IMR-90 (cell line): ENCODE measurements around the gene KDM2B.

ENCODE experiments used
- BHLHE40 ChIP-seq: fragments of 150-350 bp; IDR thresholded peaks from 2 replicates; pipeline ENCODE4 v1.6.1; 2016; ENCODE audit warnings: mild to moderate bottlenecking, low read depth, low read length
- CEBPB ChIP-seq: IDR thresholded peaks from 2 replicates; pipeline ENCODE4 v1.6.1; 2012; ENCODE audit warnings: low read depth, low read length, improper control_type of control experiment
- CTCF ChIP-seq: conservative IDR thresholded peaks from 2 replicates; pipeline ENCODE4 v1.5.1; 2012; ENCODE audit warnings: mild to moderate bottlenecking, low read depth, low read length, improper control_type of control experiment
- FOS ChIP-seq: fragments of 150-350 bp; IDR thresholded peaks from 2 replicates; pipeline ENCODE4 v1.6.1; 2016; ENCODE audit warnings: low read depth, low read length
- MAFK ChIP-seq: IDR thresholded peaks from 2 replicates; pipeline ENCODE4 v1.6.1; 2012; ENCODE audit warnings: low read depth, low read length, improper control_type of control experiment
- MXI1 ChIP-seq: IDR thresholded peaks from 2 replicates; pipeline ENCODE4 v1.6.1; 2012; ENCODE audit warnings: low read depth, mild to moderate bottlenecking, low read length, moderate library complexity, borderline replicate concordance
- NFE2L2 ChIP-seq: fragments of 150-350 bp; IDR thresholded peaks from 2 replicates; pipeline ENCODE4 v1.6.1; 2016; ENCODE audit warnings: low read depth, mild to moderate bottlenecking, low read length
- POLR2A ChIP-seq: IDR thresholded peaks from 2 replicates; pipeline ENCODE4 v1.6.1; 2012; ENCODE audit warnings: mild to moderate bottlenecking, low read depth, low read length
- RAD21 ChIP-seq: IDR thresholded peaks from 2 replicates; pipeline ENCODE4 v1.6.1; 2012; ENCODE audit warnings: low read length, improper control_type of control experiment
- RCOR1 ChIP-seq: IDR thresholded peaks from 2 replicates; pipeline ENCODE4 v1.6.1; 2012; ENCODE audit warnings: mild to moderate bottlenecking, low read length, improper control_type of control experiment; ENCODE audit not compliant: insufficient replicate concordance
- RFX5 ChIP-seq: IDR thresholded peaks from 2 replicates; pipeline ENCODE4 v1.8.0; 2012; ENCODE audit warnings: low read depth, mild to moderate bottlenecking, low read length, moderate library complexity
- SMC3 ChIP-seq: fragments of 150-350 bp; IDR thresholded peaks from 2 replicates; pipeline ENCODE4 v1.6.1; 2016; ENCODE audit warnings: low read depth, mild to moderate bottlenecking, antibody characterized with exemption, low read length, moderate library complexity
- TF ChIP-seq, protein P1 (sequence below): fragments of 150-350 bp; IDR thresholded peaks from 2 replicates; pipeline ENCODE4 v1.6.1; 2016; ENCODE audit warnings: low read depth, mild to moderate bottlenecking, low read length, moderate library complexity, borderline replicate concordance
- TF ChIP-seq, protein P2 (sequence below): fragments of 150-350 bp; IDR thresholded peaks from 2 replicates; pipeline ENCODE4 v1.6.1; 2017; ENCODE audit warnings: mild to moderate bottlenecking, antibody characterized with exemption, low read length, low read depth

DNA sequence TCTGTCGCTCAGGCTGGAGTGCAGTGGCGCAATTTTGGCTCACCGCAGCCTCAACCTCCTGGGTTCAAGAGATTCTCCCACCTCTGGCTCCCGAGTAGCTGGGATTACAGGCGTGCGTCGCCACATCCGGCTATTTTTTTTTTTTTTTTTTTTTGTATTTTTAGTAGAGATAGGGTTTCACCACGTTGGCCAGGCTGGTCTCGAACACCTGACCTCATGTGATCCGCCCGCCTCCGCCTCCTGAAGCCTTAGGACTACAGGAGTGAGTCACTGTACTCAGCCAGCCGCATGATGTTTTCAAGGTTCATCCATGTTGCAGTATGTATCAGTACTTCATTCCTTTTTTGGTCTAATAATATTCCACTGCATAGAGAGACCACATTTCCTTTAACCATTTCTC is 183.3 kb downstream of the KDM2B start:
- TF ChIP-seq CTCF (no peak), RAD21 (no peak), SMC3 (no peak), FOS (no peak), POLR2A (no peak), BHLHE40 (no peak), MXI1 (no peak), MAFK (no peak), CEBPB (no peak), NFE2L2 (no peak), RCOR1 (no peak), RFX5 (no peak)
- TF ChIP-seq, protein P1, sequence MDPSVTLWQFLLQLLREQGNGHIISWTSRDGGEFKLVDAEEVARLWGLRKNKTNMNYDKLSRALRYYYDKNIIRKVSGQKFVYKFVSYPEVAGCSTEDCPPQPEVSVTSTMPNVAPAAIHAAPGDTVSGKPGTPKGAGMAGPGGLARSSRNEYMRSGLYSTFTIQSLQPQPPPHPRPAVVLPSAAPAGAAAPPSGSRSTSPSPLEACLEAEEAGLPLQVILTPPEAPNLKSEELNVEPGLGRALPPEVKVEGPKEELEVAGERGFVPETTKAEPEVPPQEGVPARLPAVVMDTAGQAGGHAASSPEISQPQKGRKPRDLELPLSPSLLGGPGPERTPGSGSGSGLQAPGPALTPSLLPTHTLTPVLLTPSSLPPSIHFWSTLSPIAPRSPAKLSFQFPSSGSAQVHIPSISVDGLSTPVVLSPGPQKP = no peak
- TF ChIP-seq, protein P2, sequence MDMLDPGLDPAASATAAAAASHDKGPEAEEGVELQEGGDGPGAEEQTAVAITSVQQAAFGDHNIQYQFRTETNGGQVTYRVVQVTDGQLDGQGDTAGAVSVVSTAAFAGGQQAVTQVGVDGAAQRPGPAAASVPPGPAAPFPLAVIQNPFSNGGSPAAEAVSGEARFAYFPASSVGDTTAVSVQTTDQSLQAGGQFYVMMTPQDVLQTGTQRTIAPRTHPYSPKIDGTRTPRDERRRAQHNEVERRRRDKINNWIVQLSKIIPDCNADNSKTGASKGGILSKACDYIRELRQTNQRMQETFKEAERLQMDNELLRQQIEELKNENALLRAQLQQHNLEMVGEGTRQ = no peak
